Liver (tissue), 3 donors: ENCODE data around the gene ASCL3.

Experiments
- EGR1 ChIP-seq, 2 donors: IDR thresholded peaks; 2 replicates each; pipeline ENCODE4 v1.6.1; 2016 to 2018; ENCODE audit warnings: antibody characterized with exemption in 2 of 2, low read depth in 2 of 2
- GABPA ChIP-seq, 2 donors: IDR thresholded peaks in 1 of 2; conservative IDR thresholded peaks in 1 of 2; 2 replicates each; pipeline ENCODE4 v1.6.1; 2016; ENCODE audit warnings: antibody characterized with exemption in 2 of 2, mild to moderate bottlenecking in 1 of 2, moderate library complexity in 1 of 2
- JUND ChIP-seq, 2 donors: IDR thresholded peaks; 2 replicates each; pipeline ENCODE4 v1.6.1; 2016; ENCODE audit warnings: antibody characterized with exemption in 2 of 2
- NR2F2 ChIP-seq: IDR thresholded peaks from 2 replicates; pipeline ENCODE4 v1.6.1; 2016; ENCODE audit warnings: antibody characterized with exemption
- RAD21 ChIP-seq, 2 donors: IDR thresholded peaks; 2 replicates each; pipeline ENCODE4 v1.6.1; 2016; ENCODE audit warnings: antibody characterized with exemption in 2 of 2, mild to moderate bottlenecking in 2 of 2
- RXRA ChIP-seq, 2 donors: IDR thresholded peaks; 2 replicates each; pipeline ENCODE4 v1.6.1; 2017 to 2018; ENCODE audit warnings: antibody characterized with exemption in 2 of 2, mild to moderate bottlenecking in 1 of 2
- SP1 ChIP-seq: IDR thresholded peaks from 2 replicates; pipeline ENCODE4 v1.6.1; 2018; ENCODE audit warnings: antibody characterized with exemption, mild to moderate bottlenecking
- TAF1 ChIP-seq: conservative IDR thresholded peaks from 2 replicates; pipeline ENCODE4 v1.6.1; 2016; ENCODE audit warnings: antibody characterized with exemption, mild to moderate bottlenecking
- YY1 ChIP-seq: IDR thresholded peaks from 2 replicates; pipeline ENCODE4 v1.6.1; 2016; ENCODE audit warnings: antibody characterized with exemption, mild to moderate bottlenecking
- TF ChIP-seq, protein P1 (sequence below): fragments of 150-350 bp; IDR thresholded peaks from 2 replicates; pipeline ENCODE4 v1.5.1; 2017; ENCODE audit warnings: improper control_type of control experiment, low read depth, low read length; ENCODE audit not compliant: missing input control
- TF ChIP-seq, protein P2 (sequence below): IDR thresholded peaks from 2 replicates; pipeline ENCODE4 v1.6.1; 2016; ENCODE audit warnings: antibody characterized with exemption, mild to moderate bottlenecking
- TF ChIP-seq, protein P3 (sequence below): IDR thresholded peaks from 2 replicates; pipeline ENCODE4 v1.6.1; 2016; ENCODE audit warnings: antibody characterized with exemption
- TF ChIP-seq, protein P4 (sequence below): IDR thresholded peaks from 2 replicates; pipeline ENCODE4 v1.6.1; 2016; ENCODE audit warnings: antibody characterized with exemption
- donor health status: healthy.
- donor health status: healthy.

DNA sequence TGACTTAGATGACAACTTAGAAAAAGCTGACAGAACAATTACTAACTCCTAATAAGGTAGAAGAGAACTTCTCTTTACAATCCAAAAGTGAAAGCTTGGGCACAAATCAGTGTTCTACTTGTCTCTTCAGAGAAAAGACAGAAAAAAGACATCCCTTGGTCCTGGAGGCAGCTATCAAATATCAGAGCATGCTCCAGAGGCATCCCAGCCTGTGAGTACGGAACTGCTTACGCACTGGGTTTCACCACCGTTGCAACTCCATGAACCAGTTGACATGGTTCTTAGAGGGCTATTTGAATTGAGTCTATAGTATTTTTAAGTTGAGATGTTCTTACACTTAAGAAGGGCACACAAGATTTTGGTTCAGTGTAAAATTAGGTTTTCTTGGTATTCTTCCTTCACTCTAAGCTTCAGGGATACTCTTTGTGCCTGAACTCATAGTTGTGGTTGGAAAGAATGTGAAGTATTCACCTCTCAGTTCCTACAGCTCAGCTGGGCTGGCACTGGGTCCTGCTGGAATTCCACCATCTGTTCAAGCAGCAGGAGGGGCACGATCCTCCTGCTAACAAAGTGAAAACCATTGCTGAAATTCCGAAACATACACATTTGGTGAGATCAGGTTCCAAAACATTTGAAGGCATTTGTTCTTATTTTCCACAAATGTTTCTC lies 25.5 kb downstream of the ASCL3 start:
- TF ChIP-seq, protein P1, sequence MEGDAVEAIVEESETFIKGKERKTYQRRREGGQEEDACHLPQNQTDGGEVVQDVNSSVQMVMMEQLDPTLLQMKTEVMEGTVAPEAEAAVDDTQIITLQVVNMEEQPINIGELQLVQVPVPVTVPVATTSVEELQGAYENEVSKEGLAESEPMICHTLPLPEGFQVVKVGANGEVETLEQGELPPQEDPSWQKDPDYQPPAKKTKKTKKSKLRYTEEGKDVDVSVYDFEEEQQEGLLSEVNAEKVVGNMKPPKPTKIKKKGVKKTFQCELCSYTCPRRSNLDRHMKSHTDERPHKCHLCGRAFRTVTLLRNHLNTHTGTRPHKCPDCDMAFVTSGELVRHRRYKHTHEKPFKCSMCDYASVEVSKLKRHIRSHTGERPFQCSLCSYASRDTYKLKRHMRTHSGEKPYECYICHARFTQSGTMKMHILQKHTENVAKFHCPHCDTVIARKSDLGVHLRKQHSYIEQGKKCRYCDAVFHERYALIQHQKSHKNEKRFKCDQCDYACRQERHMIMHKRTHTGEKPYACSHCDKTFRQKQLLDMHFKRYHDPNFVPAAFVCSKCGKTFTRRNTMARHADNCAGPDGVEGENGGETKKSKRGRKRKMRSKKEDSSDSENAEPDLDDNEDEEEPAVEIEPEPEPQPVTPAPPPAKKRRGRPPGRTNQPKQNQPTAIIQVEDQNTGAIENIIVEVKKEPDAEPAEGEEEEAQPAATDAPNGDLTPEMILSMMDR: no peak
- TF ChIP-seq JUND (IDR thresholded peaks at IDR 0.05) (no peak), RAD21 (IDR thresholded peaks at IDR 0.05) (no peak), GABPA (IDR thresholded peaks at IDR 0.05 in 1 of 2, conservative IDR thresholded peaks at IDR 0.05 in 1 of 2) (no peak), EGR1 (IDR thresholded peaks at IDR 0.05; ENCODE audit: low read depth in 2 of 2) (no peak), TAF1 (no peak), SP1 (no peak), YY1 (no peak), RXRA (IDR thresholded peaks at IDR 0.05) (no peak), NR2F2 (no peak)
- TF ChIP-seq, protein P2, sequence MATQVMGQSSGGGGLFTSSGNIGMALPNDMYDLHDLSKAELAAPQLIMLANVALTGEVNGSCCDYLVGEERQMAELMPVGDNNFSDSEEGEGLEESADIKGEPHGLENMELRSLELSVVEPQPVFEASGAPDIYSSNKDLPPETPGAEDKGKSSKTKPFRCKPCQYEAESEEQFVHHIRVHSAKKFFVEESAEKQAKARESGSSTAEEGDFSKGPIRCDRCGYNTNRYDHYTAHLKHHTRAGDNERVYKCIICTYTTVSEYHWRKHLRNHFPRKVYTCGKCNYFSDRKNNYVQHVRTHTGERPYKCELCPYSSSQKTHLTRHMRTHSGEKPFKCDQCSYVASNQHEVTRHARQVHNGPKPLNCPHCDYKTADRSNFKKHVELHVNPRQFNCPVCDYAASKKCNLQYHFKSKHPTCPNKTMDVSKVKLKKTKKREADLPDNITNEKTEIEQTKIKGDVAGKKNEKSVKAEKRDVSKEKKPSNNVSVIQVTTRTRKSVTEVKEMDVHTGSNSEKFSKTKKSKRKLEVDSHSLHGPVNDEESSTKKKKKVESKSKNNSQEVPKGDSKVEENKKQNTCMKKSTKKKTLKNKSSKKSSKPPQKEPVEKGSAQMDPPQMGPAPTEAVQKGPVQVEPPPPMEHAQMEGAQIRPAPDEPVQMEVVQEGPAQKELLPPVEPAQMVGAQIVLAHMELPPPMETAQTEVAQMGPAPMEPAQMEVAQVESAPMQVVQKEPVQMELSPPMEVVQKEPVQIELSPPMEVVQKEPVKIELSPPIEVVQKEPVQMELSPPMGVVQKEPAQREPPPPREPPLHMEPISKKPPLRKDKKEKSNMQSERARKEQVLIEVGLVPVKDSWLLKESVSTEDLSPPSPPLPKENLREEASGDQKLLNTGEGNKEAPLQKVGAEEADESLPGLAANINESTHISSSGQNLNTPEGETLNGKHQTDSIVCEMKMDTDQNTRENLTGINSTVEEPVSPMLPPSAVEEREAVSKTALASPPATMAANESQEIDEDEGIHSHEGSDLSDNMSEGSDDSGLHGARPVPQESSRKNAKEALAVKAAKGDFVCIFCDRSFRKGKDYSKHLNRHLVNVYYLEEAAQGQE: no peak
- TF ChIP-seq, protein P3, sequence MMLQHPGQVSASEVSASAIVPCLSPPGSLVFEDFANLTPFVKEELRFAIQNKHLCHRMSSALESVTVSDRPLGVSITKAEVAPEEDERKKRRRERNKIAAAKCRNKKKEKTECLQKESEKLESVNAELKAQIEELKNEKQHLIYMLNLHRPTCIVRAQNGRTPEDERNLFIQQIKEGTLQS: no peak
- TF ChIP-seq, protein P4, sequence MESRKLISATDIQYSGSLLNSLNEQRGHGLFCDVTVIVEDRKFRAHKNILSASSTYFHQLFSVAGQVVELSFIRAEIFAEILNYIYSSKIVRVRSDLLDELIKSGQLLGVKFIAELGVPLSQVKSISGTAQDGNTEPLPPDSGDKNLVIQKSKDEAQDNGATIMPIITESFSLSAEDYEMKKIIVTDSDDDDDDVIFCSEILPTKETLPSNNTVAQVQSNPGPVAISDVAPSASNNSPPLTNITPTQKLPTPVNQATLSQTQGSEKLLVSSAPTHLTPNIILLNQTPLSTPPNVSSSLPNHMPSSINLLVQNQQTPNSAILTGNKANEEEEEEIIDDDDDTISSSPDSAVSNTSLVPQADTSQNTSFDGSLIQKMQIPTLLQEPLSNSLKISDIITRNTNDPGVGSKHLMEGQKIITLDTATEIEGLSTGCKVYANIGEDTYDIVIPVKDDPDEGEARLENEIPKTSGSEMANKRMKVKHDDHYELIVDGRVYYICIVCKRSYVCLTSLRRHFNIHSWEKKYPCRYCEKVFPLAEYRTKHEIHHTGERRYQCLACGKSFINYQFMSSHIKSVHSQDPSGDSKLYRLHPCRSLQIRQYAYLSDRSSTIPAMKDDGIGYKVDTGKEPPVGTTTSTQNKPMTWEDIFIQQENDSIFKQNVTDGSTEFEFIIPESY: no peak
